Endothelial cell of umbilical vein (primary cell): Measurements from ENCODE around the gene LRRC39. TPM values are rescaled to one million over a fixed set of nuclear protein-coding genes. Genes with fewer than 3 reads are reported as not detected.

Source experiments
- BruUV-seq: library from RNA; stranded (reverse); fragments of 400-500 nt; replicated peaks from 2 replicates; lab custom pipeline; 2021; lab: Mats Ljungman, UMichigan
- CTCF ChIA-PET: fragments of 300-600, 350-600 bp; sonication (Branson Sonifier 250); formaldehyde crosslinking; loops from one replicate; lab custom pipeline; 2021; ENCODE audit warnings: antibody characterized with exemption, inconsistent platforms; lab: Charles Lee
- POLR2A ChIA-PET: fragments of 300-600, 350-600 bp; sonication (Branson Sonifier 250); formaldehyde crosslinking; loops from one replicate; lab custom pipeline; 2021; ENCODE audit warnings: antibody characterized with exemption, inconsistent platforms; lab: Charles Lee
- DNase-seq: peaks from one replicate; pipeline ENCODE4 v3.0.0-alpha.2; 2011; ENCODE audit warnings: low read depth, low spot score
- FAIRE-seq: peaks from 2 replicates; lab custom pipeline; 2011; peaks lifted over from hg19 to GRCh38; lab: Jason Lieb, UNC
- H2AFZ ChIP-seq: 2 replicates; pipeline ENCODE4 v1.6.0; 2012; ENCODE audit warnings: low read depth, low read length, control low read depth, inconsistent platforms
- H3K27ac ChIP-seq: 2 replicates; pipeline ENCODE4 v1.5.1; 2011; ENCODE audit warnings: low read depth, mild to moderate bottlenecking, control low read depth, low read length, moderate library complexity; ENCODE audit not compliant: insufficient read depth
- H3K27me3 ChIP-seq, 2 experiments: 2 replicates each; pipeline versions ENCODE4 v1.6.0 to v1.6.1; 2011; ENCODE audit warnings: low read length in 2 of 2, mixed read lengths in 1 of 2; ENCODE audit not compliant: control insufficient read depth in 2 of 2, insufficient read depth in 2 of 2
- H3K36me3 ChIP-seq, 2 experiments: 2 replicates in 1 of 2; 3 replicates in 1 of 2; pipeline ENCODE4 v1.5.1; 2011; ENCODE audit warnings: low read length in 2 of 2, mild to moderate bottlenecking in 1 of 2, moderate library complexity in 1 of 2; ENCODE audit not compliant: control insufficient read depth in 2 of 2, insufficient read depth in 2 of 2; ENCODE audit errors: extremely low read depth in 1 of 2
- H3K4me1 ChIP-seq: 3 replicates; pipeline ENCODE4 v1.5.1; 2011; ENCODE audit warnings: mild to moderate bottlenecking, low read length; ENCODE audit not compliant: control insufficient read depth, insufficient read depth; ENCODE audit errors: extremely low read depth
- H3K4me2 ChIP-seq: 2 replicates; pipeline ENCODE4 v1.6.1; 2011; ENCODE audit warnings: low read length, control low read depth, mixed read lengths; ENCODE audit not compliant: insufficient read depth
- H3K4me3 ChIP-seq, 3 experiments: fragments of 200-600 bp in 1 of 3; sonication (generic), shearing (Covaris generic) in 1 of 3; replicated peaks in 1 of 3; 2 replicates each; pipeline ENCODE4 v1.5.1; 2011 to 2016; ENCODE audit warnings: control low read depth in 3 of 3, low read length in 3 of 3, mild to moderate bottlenecking in 2 of 3, inconsistent platforms in 1 of 3, low read depth in 1 of 3, moderate library complexity in 1 of 3; ENCODE audit not compliant: insufficient read depth in 1 of 3
- H3K79me2 ChIP-seq: 2 replicates; pipeline ENCODE4 v1.6.0; 2012; ENCODE audit warnings: low read length, inconsistent platforms; ENCODE audit not compliant: control insufficient read depth, insufficient read depth
- H3K9ac ChIP-seq: replicated peaks from 2 replicates; pipeline ENCODE3; 2011; ENCODE audit warnings: low read length, control low read depth; ENCODE audit not compliant: insufficient read depth; ENCODE audit errors: extremely low read depth
- H3K9me1 ChIP-seq: replicated peaks from 3 replicates; pipeline ENCODE4 v1.6.0; 2011; ENCODE audit warnings: mild to moderate bottlenecking, low read length; ENCODE audit not compliant: control insufficient read depth, insufficient read depth; ENCODE audit errors: extremely low read depth
- H3K9me3 ChIP-seq: replicated peaks from 2 replicates; pipeline ENCODE4 v1.5.1; 2012; ENCODE audit warnings: low read length, inconsistent platforms; ENCODE audit not compliant: control insufficient read depth, insufficient read depth
- H4K20me1 ChIP-seq: replicated peaks from 2 replicates; pipeline ENCODE3; 2011; ENCODE audit warnings: mild to moderate bottlenecking, low read length; ENCODE audit not compliant: control insufficient read depth, insufficient read depth; ENCODE audit errors: extremely low read depth
- CTCF ChIP-seq, 2 donors: IDR thresholded peaks; 1 replicate in 1 of 2; 2 replicates in 1 of 2; pipeline ENCODE4 v1.5.1; 2011; ENCODE audit warnings: low read length in 2 of 2, mild to moderate bottlenecking in 2 of 2, moderate library complexity in 2 of 2, control low read depth in 1 of 2, inconsistent platforms in 1 of 2, low read depth in 1 of 2; ENCODE audit not compliant: insufficient read depth in 1 of 2; ENCODE audit errors: extremely low read depth in 1 of 2
- EZH2 ChIP-seq: IDR thresholded peaks from 2 replicates; pipeline ENCODE4 v1.6.1; 2012; ENCODE audit warnings: borderline replicate concordance, low read depth, mild to moderate bottlenecking, moderate library complexity, low read length, inconsistent platforms; ENCODE audit not compliant: severe bottlenecking
- FOS ChIP-seq: IDR thresholded peaks from 2 replicates; pipeline ENCODE4 v1.6.1; 2011; ENCODE audit warnings: mild to moderate bottlenecking, low read length, moderate library complexity, borderline replicate concordance; ENCODE audit not compliant: insufficient read depth
- GATA2 ChIP-seq: IDR thresholded peaks from 2 replicates; pipeline ENCODE4 v1.7.0; 2011; ENCODE audit warnings: low read depth, mild to moderate bottlenecking, moderate library complexity, mixed read lengths, low read length; ENCODE audit not compliant: insufficient read length, insufficient read depth
- JUN ChIP-seq: IDR thresholded peaks from 2 replicates; pipeline ENCODE4 v1.6.1; 2011; ENCODE audit warnings: borderline replicate concordance, low read depth; ENCODE audit not compliant: insufficient read length, insufficient read depth
- MAX ChIP-seq: IDR thresholded peaks from 2 replicates; pipeline ENCODE4 v1.6.1; 2011; ENCODE audit not compliant: insufficient read depth, insufficient read length
- MYC ChIP-seq: IDR thresholded peaks from one replicate; pipeline ENCODE4 v1.6.1; 2011; ENCODE audit warnings: mild to moderate bottlenecking, low read depth, low read length
- POLR2A ChIP-seq: IDR thresholded peaks from 2 replicates; pipeline ENCODE4 v1.6.1; 2012; ENCODE audit warnings: low read depth, mild to moderate bottlenecking, control low read depth, low read length
- POLR2AphosphoS5 ChIP-seq: IDR thresholded peaks from 2 replicates; pipeline ENCODE4 v1.6.1; 2012; ENCODE audit warnings: low read depth, mild to moderate bottlenecking, control low read depth, low read length, moderate library complexity; ENCODE audit not compliant: insufficient read depth
- dilution Hi-C: fragments of 300-500 bp; cut with MboI; formaldehyde crosslinking; loops from one replicate; pipeline ENCODE4 v1.15.0; 2019; ENCODE audit warnings: low sequenced_read_pairs; ENCODE audit not compliant: extremely low pct_ligation_motif_present
- intact Hi-C: fragments of 100-400 bp; cut with micrococcal nuclease; formaldehyde crosslinking; loops from one replicate; pipeline ENCODE4 v1.10.0; 2022
- polyA plus RNA-seq, 4 experiments: library from polyadenylated mRNA; depleted of rRNA in 3 of 4; stranded (reverse) in 3 of 4; unstranded in 1 of 4; fragments of >200 nt; gene quantifications; 2 replicates each; pipeline versions ENCODE4 v1.2.1 to v1.2.3, GENCODE V29; 2011 to 2012; ENCODE audit warnings: missing spikeins in 1 of 4
- total RNA-seq: library from RNA; stranded (reverse); gene quantifications from 2 replicates; pipeline ENCODE4 v1.2.3, GENCODE V29; 2021

The LRRC39 gene
- total and polyA plus RNA-seq, 2 donors (not counting 3 experiments of a cell fraction or from before 2014, with no cell fraction given): 0.40 to 0.65 TPM

GRCh38 chr1:100151679-100152078, 26.4 kb downstream of the LRRC39 start:
- Histone ChIP-seq H3K9ac (no peak overlapping the region), H3K27ac (no peak overlapping the region), H3K4me3 (no peak overlapping the region), H3K9me1 (no peaks in the 10 kb centered on the region), H3K9me3 (no peaks in the 10 kb centered on the region), H3K27me3 (no peaks in the 10 kb centered on the region), H4K20me1 (no peaks in the 10 kb centered on the region), H3K79me2 (no peaks in the 10 kb centered on the region), H3K4me2 (no peak overlapping the region), H2AFZ (no peak overlapping the region), H3K4me1 (no peaks in the 10 kb centered on the region), H3K36me3 (peaks cover 2 to 3% of the 10 kb centered on the region in 2 experiments)
- dilution Hi-C loops: no loop called here
- intact Hi-C loops: no loop called here
- FAIRE-seq (no peak), DNase-seq (no peak)
- POLR2A ChIA-PET: no interaction called here
- TF ChIP-seq POLR2A (no peak), MAX (no peak), EZH2 (no peak), GATA2 (no peak), MYC (no peak), FOS (no peak), JUN (no peak)
- CTCF ChIA-PET: interaction anchor here (3.8 kb wide), 1 partner anchor 308 kb away, joined by 11 read pairs; no protein-coding TSS in a partner anchor
- no TSS peak for BruUV-seq

GRCh38 chr1:100147875-100148274, 30.2 kb downstream of the LRRC39 start:
- FAIRE-seq (no peak), DNase-seq (no peak)
- H4K20me1 ChIP-seq: no peaks in the 10 kb centered on the region
- H3K4me2 ChIP-seq: no peak overlapping the region
- ChIA-PET POLR2A (interaction anchor here (0.6 kb wide), 1 partner anchor 306 kb away, joined by 6 read pairs; no protein-coding TSS in a partner anchor), CTCF (no interaction called here)
- TF ChIP-seq JUN (no peak), CTCF (IDR thresholded peaks at IDR 0.05; ENCODE audit: extremely low read depth in 1 of 2, insufficient read depth in 1 of 2, low read depth in 1 of 2, low read length in 2 of 2) (no peak), MYC (no peak), POLR2A (no peak), GATA2 (no peak), FOS (no peak), POLR2AphosphoS5 (no peak), MAX (no peak), EZH2 (no peak)
- dilution Hi-C loops (no loop called here), intact Hi-C loops (no loop called here)
- peaks cover 11 to 13% of the 10 kb centered on the region in 2 experiments for H3K36me3 ChIP-seq
- no peaks in the 10 kb centered on the region for H3K79me2 ChIP-seq
- no peaks in the 10 kb centered on the region for H3K27me3 ChIP-seq
- H3K27ac ChIP-seq: no peak overlapping the region
- H3K4me1 ChIP-seq: no peaks in the 10 kb centered on the region
- H3K9ac ChIP-seq: no peak overlapping the region
- H3K9me1 ChIP-seq: no peaks in the 10 kb centered on the region
- H3K4me3 ChIP-seq: no peak overlapping the region
- no peak overlapping the region for H2AFZ ChIP-seq
- H3K9me3 ChIP-seq: no peaks in the 10 kb centered on the region
- no TSS peak for BruUV-seq
